Breast epithelium (tissue), 4 donors: ENCODE measurements around the gene VPS13C. TPM values are rescaled to one million over a fixed set of nuclear protein-coding genes. Genes with fewer than 3 reads are reported as not detected.

Experiments
- DNase-seq, 2 donors: peaks; one replicate each; pipeline ENCODE4 v3.0.0-alpha.2; 2019; ENCODE audit warnings: low spot score in 2 of 2
- H3K27ac ChIP-seq, 2 donors: fragments of 200-600 bp; sonication (generic) in 1 of 2; one replicate each; pipeline ENCODE4 v1.5.1; 2016 to 2019; ENCODE audit warnings: mild to moderate bottlenecking in 1 of 2
- H3K27me3 ChIP-seq, 2 donors: fragments of 200-600 bp; sonication (generic) in 1 of 2; one replicate each; pipeline versions ENCODE4 v1.5.1 to v1.6.0; 2017 to 2019; ENCODE audit warnings: control low read depth in 1 of 2, mild to moderate bottlenecking in 1 of 2
- H3K36me3 ChIP-seq: fragments of 200-600 bp; one replicate; pipeline ENCODE4 v1.5.1; 2019
- H3K4me1 ChIP-seq, 2 donors: fragments of 200-600 bp; sonication (generic); one replicate each; pipeline ENCODE4 v1.5.1; 2016 to 2019; ENCODE audit warnings: control low read depth in 1 of 2
- H3K4me3 ChIP-seq, 3 donors: fragments of 200-600 bp; sonication (generic); 1 replicate in 2 of 3; 2 replicates in 1 of 3; pipeline ENCODE4 v1.5.1; 2016 to 2019; ENCODE audit warnings: mild to moderate bottlenecking in 3 of 3, moderate library complexity in 2 of 3
- H3K9me3 ChIP-seq, 2 donors: fragments of 200-600 bp; sonication (generic) in 1 of 2; one replicate each; pipeline ENCODE4 v1.5.1; 2016 to 2019; ENCODE audit warnings: control low read depth in 1 of 2
- CTCF ChIP-seq, 3 donors: fragments of 450-650 bp; IDR thresholded peaks; one replicate each; pipeline ENCODE4 v1.5.1; 2016 to 2017; ENCODE audit warnings: antibody characterized with exemption in 3 of 3, mild to moderate bottlenecking in 3 of 3, moderate library complexity in 3 of 3
- POLR2A ChIP-seq: fragments of 450-650 bp; IDR thresholded peaks from one replicate; pipeline ENCODE4 v1.6.1; 2016; ENCODE audit warnings: antibody characterized with exemption, mild to moderate bottlenecking, moderate library complexity
- POLR2AphosphoS5 ChIP-seq, 3 donors: sonication (generic); formaldehyde crosslinking; IDR thresholded peaks; one replicate each; pipeline ENCODE4 v1.6.1; 2017; ENCODE audit warnings: antibody characterized with exemption in 3 of 3
- intact Hi-C: fragments of 100-400 bp; cut with DNase I; formaldehyde crosslinking; loops from one replicate; pipeline ENCODE4 v1.15.1; 2023; ENCODE audit warnings: low total_unique reads
- total RNA-seq, 3 donors: library from RNA; depleted of rRNA; stranded (reverse); fragments of >200 nt; gene quantifications; one replicate each; pipeline ENCODE4 v1.1.0, GENCODE V29; 2016

Gene VPS13C
- total RNA-seq, 3 donors from 2014 or later = 94.4 to 140 (median 117) TPM

GRCh38 chr15:61923173-61923572 is 137.1 kb downstream of the VPS13C start:
- no peak overlapping the region for H3K27ac ChIP-seq
- H3K4me1 ChIP-seq = no peaks in the 10 kb centered on the region
- no peaks in the 10 kb centered on the region for H3K9me3 ChIP-seq
- no peak overlapping the region for H3K4me3 ChIP-seq
- no peaks in the 10 kb centered on the region for H3K27me3 ChIP-seq
- TF ChIP-seq POLR2AphosphoS5 (IDR thresholded peaks at IDR 0.05) (no peak), POLR2A (no peak), CTCF (IDR thresholded peaks at IDR 0.05) (no peak)
- intact Hi-C loops = no loop called here
- DNase-seq = no peak
- no peaks in the 10 kb centered on the region for H3K36me3 ChIP-seq

GRCh38 chr15:61921093-61921492 is 139.2 kb downstream of the VPS13C start:
- intact Hi-C loops = no loop called here
- peaks cover 12% of the 10 kb centered on the region for H3K36me3 ChIP-seq
- no peaks in the 10 kb centered on the region for H3K27me3 ChIP-seq
- H3K4me3 ChIP-seq = no peak overlapping the region
- H3K27ac ChIP-seq = no peak overlapping the region
- H3K9me3 ChIP-seq = no peaks in the 10 kb centered on the region
- DNase-seq = no peak
- H3K4me1 ChIP-seq = no peaks in the 10 kb centered on the region
- TF ChIP-seq POLR2A = no peak
- TF ChIP-seq POLR2AphosphoS5 (IDR thresholded peaks at IDR 0.05) = no peak
- no peak for TF ChIP-seq CTCF (IDR thresholded peaks at IDR 0.05)

- no peaks in the 10 kb centered on the region for H3K4me1 ChIP-seq
- H3K27me3 ChIP-seq = no peaks in the 10 kb centered on the region
- H3K9me3 ChIP-seq = no peaks in the 10 kb centered on the region
- peaks cover 12% of the 10 kb centered on the region for H3K36me3 ChIP-seq
- no peak overlapping the region for H3K4me3 ChIP-seq
- H3K27ac ChIP-seq = no peak overlapping the region
- intact Hi-C loops = no loop called here
- TF ChIP-seq POLR2A (no peak), POLR2AphosphoS5 (IDR thresholded peaks at IDR 0.05) (no peak), CTCF (IDR thresholded peaks at IDR 0.05) (no peak)
- DNase-seq = no peak
Observed at GRCh38 chr15:61917457-61917856, 142.8 kb downstream of the VPS13C start.

GRCh38 chr15:61916104-61916503 is 144.1 kb downstream of the VPS13C start:
- Histone ChIP-seq H3K9me3 (no peaks in the 10 kb centered on the region), H3K27ac (no peak overlapping the region), H3K4me3 (no peak overlapping the region), H3K36me3 (peaks cover 12% of the 10 kb centered on the region), H3K27me3 (no peaks in the 10 kb centered on the region), H3K4me1 (no peaks in the 10 kb centered on the region)
- intact Hi-C loops = no loop called here
- no peak for DNase-seq
- no peak for TF ChIP-seq POLR2AphosphoS5 (IDR thresholded peaks at IDR 0.05)
- no peak for TF ChIP-seq CTCF (IDR thresholded peaks at IDR 0.05)
- no peak for TF ChIP-seq POLR2A

- Histone ChIP-seq H3K36me3 (peaks cover 12% of the 10 kb centered on the region), H3K27ac (no peak overlapping the region), H3K9me3 (no peaks in the 10 kb centered on the region), H3K4me1 (no peaks in the 10 kb centered on the region), H3K27me3 (no peaks in the 10 kb centered on the region), H3K4me3 (no peak overlapping the region)
- TF ChIP-seq POLR2A (no peak), POLR2AphosphoS5 (IDR thresholded peaks at IDR 0.05) (no peak), CTCF (IDR thresholded peaks at IDR 0.05) (no peak)
- intact Hi-C loops = no loop called here
- DNase-seq = no peak
Observed at GRCh38 chr15:61915640-61916039, 144.6 kb downstream of the VPS13C start.
